GM12878 (cell line): ENCODE results near the gene SULF2. TPM values are rescaled to one million over a fixed set of nuclear protein-coding genes. Genes with fewer than 3 reads are reported as not detected.

Experiments
- POU2F2 ChIP-seq: IDR thresholded peaks from 3 replicates; pipeline ENCODE4 v1.6.1; 2011; ENCODE audit warnings: low read depth, mild to moderate bottlenecking, low read length, borderline replicate concordance
- SMARCA5 ChIP-seq: fragments of 450-650 bp; IDR thresholded peaks from 2 replicates; pipeline ENCODE4 v1.6.1; 2017; ENCODE audit warnings: mild to moderate bottlenecking
- SUZ12 ChIP-seq: fragments of 200-600 bp; sonication (generic); IDR thresholded peaks from one replicate; pipeline ENCODE4 v1.6.1; 2018; ENCODE audit warnings: antibody characterized with exemption, mild to moderate bottlenecking; ENCODE audit not compliant: unreplicated experiment
- ZNF622 ChIP-seq: fragments of 450-650 bp; IDR thresholded peaks from 2 replicates; pipeline ENCODE4 v1.6.1; 2017; ENCODE audit warnings: mild to moderate bottlenecking, inconsistent platforms
- polyA plus RNA-seq, 11 experiments: library from polyadenylated mRNA; depleted of rRNA in 4 of 11; unstranded in 6 of 11; stranded (reverse) in 5 of 11; fragments of >200 nt; fragmentation: Nextera tagmentation in 4 of 11; fragmentation: Illumina TruSeq in 1 of 11; extraction: Ambion mirVana in 4 of 11; extraction: Trizol in 1 of 11; gene quantifications; 1 replicate in 1 of 11; 2 replicates in 10 of 11; pipeline versions ENCODE4 v1.2.1 to v1.2.3, GENCODE V29; 2011 to 2016; ENCODE audit warnings: inconsistent platforms in 2 of 11, missing spikeins in 2 of 11, low read depth in 1 of 11
- total RNA-seq, 4 experiments: library from RNA; depleted of rRNA in 3 of 4; stranded (reverse); fragments of >200 nt in 3 of 4; fragmentation: Illumina TruSeq in 1 of 4; extraction: Trizol in 1 of 4; gene quantifications; 2 replicates each; pipeline versions ENCODE4 v1.2.1 to v1.2.3, GENCODE V29; 2013 to 2021
- TF ChIP-seq, protein P1 (sequence below): IDR thresholded peaks from 2 replicates; pipeline ENCODE4 v1.6.1; 2012; ENCODE audit warnings: improper control_type of control experiment, low read depth, low read length; ENCODE audit not compliant: insufficient replicate concordance
- TF ChIP-seq, protein P2 (sequence below): fragments of 450-650 bp; conservative IDR thresholded peaks from 2 replicates; pipeline ENCODE4 v1.6.1; 2017; ENCODE audit warnings: mild to moderate bottlenecking, moderate library complexity

Gene SULF2
- total and polyA plus RNA-seq, 10 of the 15 experiments (the other 5 are each of a cell fraction or from before 2014, with no cell fraction given), result 0.69 to 4.1 (median 1.6) TPM

- TF ChIP-seq, protein P1, sequence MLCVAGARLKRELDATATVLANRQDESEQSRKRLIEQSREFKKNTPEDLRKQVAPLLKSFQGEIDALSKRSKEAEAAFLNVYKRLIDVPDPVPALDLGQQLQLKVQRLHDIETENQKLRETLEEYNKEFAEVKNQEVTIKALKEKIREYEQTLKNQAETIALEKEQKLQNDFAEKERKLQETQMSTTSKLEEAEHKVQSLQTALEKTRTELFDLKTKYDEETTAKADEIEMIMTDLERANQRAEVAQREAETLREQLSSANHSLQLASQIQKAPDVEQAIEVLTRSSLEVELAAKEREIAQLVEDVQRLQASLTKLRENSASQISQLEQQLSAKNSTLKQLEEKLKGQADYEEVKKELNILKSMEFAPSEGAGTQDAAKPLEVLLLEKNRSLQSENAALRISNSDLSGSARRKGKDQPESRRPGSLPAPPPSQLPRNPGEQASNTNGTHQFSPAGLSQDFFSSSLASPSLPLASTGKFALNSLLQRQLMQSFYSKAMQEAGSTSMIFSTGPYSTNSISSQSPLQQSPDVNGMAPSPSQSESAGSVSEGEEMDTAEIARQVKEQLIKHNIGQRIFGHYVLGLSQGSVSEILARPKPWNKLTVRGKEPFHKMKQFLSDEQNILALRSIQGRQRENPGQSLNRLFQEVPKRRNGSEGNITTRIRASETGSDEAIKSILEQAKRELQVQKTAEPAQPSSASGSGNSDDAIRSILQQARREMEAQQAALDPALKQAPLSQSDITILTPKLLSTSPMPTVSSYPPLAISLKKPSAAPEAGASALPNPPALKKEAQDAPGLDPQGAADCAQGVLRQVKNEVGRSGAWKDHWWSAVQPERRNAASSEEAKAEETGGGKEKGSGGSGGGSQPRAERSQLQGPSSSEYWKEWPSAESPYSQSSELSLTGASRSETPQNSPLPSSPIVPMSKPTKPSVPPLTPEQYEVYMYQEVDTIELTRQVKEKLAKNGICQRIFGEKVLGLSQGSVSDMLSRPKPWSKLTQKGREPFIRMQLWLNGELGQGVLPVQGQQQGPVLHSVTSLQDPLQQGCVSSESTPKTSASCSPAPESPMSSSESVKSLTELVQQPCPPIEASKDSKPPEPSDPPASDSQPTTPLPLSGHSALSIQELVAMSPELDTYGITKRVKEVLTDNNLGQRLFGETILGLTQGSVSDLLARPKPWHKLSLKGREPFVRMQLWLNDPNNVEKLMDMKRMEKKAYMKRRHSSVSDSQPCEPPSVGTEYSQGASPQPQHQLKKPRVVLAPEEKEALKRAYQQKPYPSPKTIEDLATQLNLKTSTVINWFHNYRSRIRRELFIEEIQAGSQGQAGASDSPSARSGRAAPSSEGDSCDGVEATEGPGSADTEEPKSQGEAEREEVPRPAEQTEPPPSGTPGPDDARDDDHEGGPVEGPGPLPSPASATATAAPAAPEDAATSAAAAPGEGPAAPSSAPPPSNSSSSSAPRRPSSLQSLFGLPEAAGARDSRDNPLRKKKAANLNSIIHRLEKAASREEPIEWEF, result no peak
- TF ChIP-seq, protein P2, sequence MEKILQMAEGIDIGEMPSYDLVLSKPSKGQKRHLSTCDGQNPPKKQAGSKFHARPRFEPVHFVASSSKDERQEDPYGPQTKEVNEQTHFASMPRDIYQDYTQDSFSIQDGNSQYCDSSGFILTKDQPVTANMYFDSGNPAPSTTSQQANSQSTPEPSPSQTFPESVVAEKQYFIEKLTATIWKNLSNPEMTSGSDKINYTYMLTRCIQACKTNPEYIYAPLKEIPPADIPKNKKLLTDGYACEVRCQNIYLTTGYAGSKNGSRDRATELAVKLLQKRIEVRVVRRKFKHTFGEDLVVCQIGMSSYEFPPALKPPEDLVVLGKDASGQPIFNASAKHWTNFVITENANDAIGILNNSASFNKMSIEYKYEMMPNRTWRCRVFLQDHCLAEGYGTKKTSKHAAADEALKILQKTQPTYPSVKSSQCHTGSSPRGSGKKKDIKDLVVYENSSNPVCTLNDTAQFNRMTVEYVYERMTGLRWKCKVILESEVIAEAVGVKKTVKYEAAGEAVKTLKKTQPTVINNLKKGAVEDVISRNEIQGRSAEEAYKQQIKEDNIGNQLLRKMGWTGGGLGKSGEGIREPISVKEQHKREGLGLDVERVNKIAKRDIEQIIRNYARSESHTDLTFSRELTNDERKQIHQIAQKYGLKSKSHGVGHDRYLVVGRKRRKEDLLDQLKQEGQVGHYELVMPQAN, result no peak
- TF ChIP-seq POU2F2 (no peak), SUZ12 (no peak), ZNF622 (no peak), SMARCA5 (no peak)
- TF ChIP-seq, all 136 proteins: peak for 0
Observed at GRCh38 chr20:47788741-47789080, 3.4 kb upstream of the SULF2 start (continued).
